Keratinocyte (primary cell): Measurements from ENCODE around the gene ERC2.

Experiments used
- CTCF ChIP-seq, 3 experiments: IDR thresholded peaks in 1 of 3; conservative IDR thresholded peaks in 1 of 3; optimal IDR thresholded peaks in 1 of 3; 2 replicates in 2 of 3; 3 replicates in 1 of 3; pipeline versions ENCODE3 to v1.5.1; 2011; ENCODE audit warnings: low read length in 3 of 3, mild to moderate bottlenecking in 3 of 3, moderate library complexity in 2 of 3, control low read depth in 1 of 3, inconsistent platforms in 1 of 3; ENCODE audit not compliant: insufficient read depth in 2 of 3; ENCODE audit errors: extremely low read depth in 1 of 3
- EZH2 ChIP-seq: IDR thresholded peaks from one replicate; pipeline ENCODE4 v1.6.1; 2012; ENCODE audit warnings: inconsistent platforms, mild to moderate bottlenecking, low read length, moderate library complexity

DNA sequence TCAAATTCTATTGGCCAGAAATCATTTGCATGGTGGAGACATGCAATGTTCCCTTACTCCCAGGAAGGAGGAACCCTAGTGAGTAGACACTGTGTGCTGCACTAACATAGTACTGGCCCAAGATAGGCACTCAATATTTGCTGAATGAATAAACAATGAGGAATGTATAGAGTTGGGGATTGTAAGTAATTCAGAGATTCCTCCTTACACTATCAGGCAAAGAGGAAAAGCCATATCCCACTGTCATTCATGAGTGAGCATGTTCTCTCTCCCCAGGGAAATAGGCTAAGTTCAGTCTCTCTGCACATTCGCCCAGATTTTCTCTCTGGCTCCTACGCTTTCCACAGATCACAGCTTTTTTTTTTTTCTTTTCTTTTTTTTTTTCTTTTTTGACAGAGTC lies 826.3 kb downstream of the ERC2 start:
- TF ChIP-seq CTCF (optimal IDR thresholded peaks at IDR 0.05 in 1 of 3, IDR thresholded peaks at IDR 0.05 in 1 of 3, conservative IDR thresholded peaks at IDR 0.05 in 1 of 3; ENCODE audit: extremely low read depth in 1 of 3, insufficient read depth in 2 of 3, low read length in 3 of 3), result no peak
- no peak for TF ChIP-seq EZH2
